HG03469 (cell line): ENCODE measurements around the gene MYOCD.

Experiments
- ATAC-seq: cut with Tn5 transposase; IDR thresholded peaks from one replicate; pipeline ENCODE4 v1.9.1; 2021; ENCODE audit warnings: mild to moderate bottlenecking, moderate library complexity, moderate number of reproducible peaks; ENCODE audit not compliant: unreplicated experiment

The MYOCD gene

DNA sequence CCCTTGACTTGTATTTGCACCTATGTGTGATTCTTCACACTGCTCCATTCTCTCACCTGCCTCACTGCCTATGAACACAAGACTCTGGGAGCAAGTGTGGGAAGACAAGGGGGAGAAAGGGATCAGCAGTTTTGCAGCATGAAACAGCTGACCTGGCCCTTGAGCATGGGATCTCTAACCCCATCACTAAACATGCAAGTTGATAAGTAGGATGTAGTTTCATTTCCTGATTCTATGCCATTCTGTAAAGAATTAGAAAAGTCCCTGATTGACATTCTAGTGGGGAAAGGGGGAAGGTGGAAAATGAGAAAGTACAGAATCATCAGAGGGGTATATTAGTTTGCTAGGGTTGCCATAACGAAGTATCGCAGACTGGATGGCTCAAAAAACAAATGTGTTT is 25.3 kb upstream of the MYOCD start:
- ATAC-seq = no peak

DNA sequence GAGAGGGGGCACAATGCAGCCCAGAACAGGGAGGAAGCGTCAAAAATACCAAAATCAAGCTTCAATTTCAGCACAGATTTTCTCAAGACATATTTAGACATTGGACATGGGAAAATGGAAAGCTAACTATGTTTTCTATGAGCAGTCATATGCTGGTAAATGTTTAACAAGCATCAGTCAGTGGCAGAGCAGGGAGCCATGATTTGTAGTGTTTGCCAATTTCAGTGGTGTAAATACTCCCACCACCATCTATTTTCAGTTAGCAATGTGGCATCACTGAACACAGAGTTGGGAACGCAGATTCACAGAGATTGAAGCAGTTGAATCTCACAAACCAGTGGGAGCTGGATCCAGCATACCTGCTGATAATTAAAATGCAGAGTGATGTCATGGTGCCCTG is 24.6 kb upstream of the MYOCD start:
- ATAC-seq = no peak

DNA sequence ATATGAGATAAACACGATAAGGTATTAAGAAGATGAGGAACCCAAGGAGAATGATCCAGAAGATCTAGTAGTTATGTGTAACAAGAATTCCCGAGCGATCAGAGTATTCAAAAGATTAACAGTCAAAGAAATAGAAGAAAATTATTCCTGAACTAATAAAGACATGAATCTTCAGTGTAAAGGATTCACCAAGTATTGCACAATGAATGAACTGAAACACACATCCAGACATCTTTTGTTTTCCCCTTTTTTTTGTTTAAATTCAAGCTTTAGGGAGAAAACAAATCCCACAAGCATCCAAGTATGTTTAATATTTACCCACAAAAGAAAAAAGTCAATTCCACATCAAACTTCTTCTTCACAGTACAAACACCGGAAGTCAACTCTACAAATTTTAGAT is 23.7 kb upstream of the MYOCD start:
- ATAC-seq = no peak

DNA sequence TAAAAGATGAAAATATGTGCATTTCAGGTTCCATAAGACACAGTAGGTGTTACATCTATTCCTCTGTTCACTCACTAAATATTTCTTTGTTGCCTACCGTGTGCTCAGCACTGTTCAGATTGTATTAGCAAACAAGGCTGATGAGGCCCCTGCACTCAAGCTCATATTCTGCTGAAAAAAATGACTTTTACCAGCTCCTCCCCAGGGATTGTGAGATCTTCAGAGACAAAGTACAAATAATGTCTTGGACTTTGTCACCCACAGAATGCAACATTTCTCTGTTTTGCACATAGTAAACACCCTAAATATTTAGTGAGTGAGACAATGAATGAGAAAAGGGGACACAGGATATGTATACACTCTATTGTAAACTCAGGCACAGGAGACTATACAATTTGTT is 21.9 kb upstream of the MYOCD start:
- no peak for ATAC-seq

DNA sequence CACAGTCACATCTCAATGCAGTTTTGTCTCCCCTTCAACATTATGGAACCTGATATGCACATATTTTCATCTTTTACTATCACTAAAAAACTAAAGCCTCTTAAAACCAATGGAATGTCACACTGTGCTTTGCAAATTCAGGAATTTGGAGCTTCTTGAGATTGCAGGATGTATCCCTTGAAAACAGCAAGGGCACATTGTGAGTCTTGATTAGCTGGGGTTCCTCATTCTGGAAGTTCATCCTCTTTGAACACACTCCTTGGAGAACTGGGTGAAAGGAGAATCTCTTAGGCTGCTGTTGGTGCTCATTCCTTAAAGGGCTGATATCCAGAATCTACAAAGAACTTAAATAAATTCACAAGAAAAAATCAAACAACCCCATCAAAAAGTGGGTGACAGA is 21.1 kb upstream of the MYOCD start:
- no peak for ATAC-seq

GRCh38 chr17:12646761-12647422 is 18.8 kb upstream of the MYOCD start:
- ATAC-seq = no peak

DNA sequence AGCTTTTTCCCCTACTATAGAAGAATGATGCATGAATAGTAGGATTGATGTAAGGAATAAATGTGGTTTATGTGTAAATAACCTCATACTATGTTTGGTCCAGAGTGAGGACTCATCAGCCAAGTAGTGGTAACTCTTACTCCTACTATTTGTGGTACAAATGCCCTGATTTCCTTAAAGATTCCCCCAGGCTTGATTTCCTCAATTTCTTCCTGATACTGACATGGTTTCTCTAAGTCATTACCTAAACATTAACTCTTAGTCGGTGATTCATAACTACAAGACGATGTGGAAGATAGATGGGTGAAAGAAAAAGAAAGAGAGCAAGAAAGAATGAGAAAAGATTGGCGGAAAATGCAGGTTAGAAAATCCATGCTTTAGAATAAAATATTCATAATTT is 17.2 kb upstream of the MYOCD start:
- ATAC-seq = no peak

DNA sequence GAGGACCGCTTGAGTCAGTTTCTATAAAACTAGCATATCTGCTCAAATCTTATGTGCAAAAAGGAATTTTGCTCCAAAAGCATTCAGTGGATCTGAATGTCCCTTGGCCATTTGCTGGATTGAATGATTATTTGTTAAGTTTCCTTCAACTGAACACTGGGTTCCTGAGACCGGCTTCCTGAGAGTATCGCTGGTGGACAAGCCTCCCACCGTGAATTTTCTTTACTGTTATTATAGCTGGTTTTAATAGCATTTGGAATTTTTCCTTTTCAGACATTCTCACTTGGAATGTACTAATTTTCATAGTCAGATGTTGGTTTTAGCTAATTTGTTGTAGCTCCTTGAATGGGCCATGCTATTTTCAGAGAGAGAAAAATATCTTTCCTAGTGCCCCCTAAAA is 9.8 kb upstream of the MYOCD start:
- no peak for ATAC-seq

DNA sequence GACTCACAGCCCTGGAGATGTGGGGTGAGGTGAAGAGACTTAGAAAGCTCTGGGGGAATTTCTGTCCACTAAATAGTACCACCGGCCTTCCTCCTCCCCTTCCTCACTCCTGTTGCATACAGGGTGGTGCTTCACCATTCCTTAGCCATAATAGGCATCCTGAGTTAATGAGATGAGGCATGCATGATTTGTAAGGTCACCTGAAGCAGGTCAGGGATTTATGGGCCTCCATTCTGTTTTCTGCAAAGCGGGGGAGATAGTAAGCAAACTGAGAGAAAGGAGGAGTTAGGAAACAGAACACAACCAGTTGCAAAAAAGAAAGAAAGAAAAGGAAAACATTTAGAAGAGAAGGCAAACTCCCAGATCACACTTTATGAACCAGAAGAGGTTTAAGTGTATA is 9.3 kb upstream of the MYOCD start:
- ATAC-seq = no peak

GRCh38 chr17:12659500-12659899 is 6.2 kb upstream of the MYOCD start:
- no peak for ATAC-seq

DNA sequence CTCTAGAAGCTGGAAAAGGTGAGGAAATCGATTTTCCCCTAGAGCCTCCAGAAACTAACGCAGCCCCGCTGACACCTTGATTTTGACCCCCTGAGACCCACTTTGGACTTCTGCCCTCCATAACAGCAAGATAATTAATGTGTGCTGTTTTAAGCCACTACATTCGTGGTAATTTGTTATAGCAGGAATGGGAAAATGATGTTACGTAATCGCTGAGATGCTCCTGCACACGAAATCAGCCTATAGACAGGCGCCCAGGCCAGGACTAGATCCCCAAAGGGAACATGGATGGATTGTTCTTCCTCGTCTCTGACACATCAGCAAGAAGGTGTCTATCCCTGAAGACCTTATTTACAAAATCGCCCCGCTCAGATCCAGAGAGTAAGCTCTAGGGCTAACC is 1.4 kb upstream of the MYOCD start:
- ATAC-seq = no peak

DNA sequence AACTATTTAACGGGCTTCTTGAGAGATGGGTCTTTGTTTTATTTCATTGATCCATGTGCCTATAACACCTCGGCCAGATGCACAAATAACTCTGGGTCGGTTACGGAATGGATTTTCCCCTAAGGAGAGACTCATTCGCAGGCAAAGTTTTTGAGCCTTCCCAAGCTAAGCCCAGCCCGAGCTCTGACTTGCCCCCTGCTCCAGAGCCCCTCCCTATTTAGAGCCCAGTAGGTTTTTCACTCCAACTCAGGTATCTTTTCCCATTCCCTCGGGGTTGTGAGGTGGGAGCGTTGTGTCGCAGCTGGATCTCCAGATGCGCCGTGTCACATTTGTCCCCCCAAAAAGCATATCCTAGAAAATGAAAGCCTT is 812 bp upstream of the MYOCD start:
- no peak for ATAC-seq

GRCh38 chr17:12666718-12667117 is 1.0 kb downstream of the MYOCD start:
- no peak for ATAC-seq

DNA sequence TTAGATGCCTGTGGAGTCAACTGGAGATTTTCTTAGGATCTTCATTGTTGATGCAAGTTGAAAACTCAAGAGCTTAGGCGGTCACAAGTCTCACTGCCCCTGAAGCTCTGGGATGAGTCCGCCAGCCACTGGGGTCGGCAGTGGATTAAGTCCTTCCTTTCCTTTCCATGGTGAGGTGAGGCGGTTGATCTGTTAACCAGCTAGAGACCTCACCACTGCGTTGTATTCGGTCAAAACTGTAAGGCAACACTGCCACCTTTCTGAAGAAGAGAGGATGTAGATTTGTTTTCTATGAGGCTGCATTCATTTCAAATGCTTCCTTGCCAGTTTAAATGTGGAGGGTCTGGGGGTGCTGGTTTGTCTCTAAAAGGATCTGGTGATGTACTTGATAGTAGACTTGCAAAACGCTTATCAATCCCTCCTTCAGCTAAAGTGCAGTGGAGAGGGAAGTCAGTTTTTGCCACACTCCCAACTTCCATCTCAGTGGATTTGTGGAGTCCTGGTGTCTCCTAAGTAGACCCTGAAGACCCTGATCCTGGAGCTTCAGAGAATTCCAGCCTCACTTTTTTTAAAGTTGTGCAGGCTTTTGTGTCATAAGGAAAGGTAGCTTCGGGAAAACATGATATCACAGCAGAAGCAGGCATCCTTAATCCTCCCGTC is 1.7 kb downstream of the MYOCD start:
- ATAC-seq = no peak

DNA sequence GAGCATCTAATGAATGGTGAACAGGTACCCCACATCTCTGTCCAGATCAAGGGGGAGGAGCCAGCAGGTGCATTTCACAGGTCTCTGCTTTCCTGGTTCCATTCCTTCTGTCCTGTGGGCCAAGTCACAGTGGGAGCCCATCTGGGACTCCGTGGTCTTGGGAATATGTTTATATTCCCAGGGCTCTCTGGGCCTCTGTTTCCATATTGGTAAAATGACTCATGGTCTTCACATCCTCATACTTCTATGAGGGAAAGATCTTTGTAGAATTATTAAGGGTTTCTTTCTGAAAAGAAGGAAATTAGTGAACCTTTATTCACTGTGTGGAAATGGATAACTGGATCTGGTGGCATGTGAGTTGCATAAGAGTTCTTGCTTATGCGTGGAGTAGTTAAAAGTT is 6.2 kb downstream of the MYOCD start:
- ATAC-seq = no peak

GRCh38 chr17:12672947-12673346 is 7.3 kb downstream of the MYOCD start:
- ATAC-seq = no peak

- ATAC-seq = no peak
These were observed 8.1 kb downstream of the MYOCD start for GRCh38 chr17:12673788-12674187.

- ATAC-seq = no peak
These were observed 14.8 kb downstream of the MYOCD start for GRCh38 chr17:12680407-12680897.

DNA sequence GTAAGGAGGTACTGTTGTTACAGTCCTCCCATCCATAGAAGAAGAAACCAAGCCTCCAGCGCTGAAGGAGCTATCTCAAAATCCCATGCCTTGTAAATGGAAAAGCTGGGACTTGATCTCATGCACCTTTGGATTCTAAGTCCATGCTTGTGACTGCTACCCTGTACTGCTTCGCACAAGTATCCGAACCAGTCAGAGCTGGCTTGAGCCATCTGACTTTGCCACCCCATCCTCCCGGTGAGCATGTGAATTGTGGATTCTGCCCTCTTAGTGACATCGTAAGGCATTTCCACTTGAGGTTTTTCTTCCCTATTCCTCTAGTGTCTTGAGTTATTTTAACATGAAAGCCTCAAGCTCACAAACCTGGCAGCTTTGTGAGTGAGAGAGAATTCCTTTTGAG is 15.3 kb downstream of the MYOCD start:
- no peak for ATAC-seq

- no peak for ATAC-seq
These were observed 17.6 kb downstream of the MYOCD start for GRCh38 chr17:12683299-12683698.

DNA sequence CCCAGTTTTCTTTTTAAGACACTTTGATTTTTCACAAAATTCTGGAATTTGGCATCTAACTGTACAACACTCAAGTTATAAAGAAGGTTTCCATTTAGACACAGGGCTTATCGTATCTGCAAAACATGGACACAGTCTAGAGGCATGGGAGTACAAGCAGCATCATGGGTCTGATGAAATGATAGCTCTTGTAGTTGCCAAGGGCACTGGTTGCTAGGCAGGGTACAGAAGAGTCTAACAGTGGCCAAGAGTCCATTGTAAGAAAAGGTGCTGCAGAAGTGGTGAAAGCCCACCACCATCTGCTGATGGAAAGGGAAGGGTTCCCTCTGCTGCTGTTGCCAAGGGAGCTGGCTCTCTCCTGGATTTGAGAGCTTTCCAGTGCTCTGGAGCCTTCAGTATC is 20.8 kb downstream of the MYOCD start:
- no peak for ATAC-seq

- ATAC-seq = no peak
These were observed 22.7 kb downstream of the MYOCD start for GRCh38 chr17:12688382-12688781.

DNA sequence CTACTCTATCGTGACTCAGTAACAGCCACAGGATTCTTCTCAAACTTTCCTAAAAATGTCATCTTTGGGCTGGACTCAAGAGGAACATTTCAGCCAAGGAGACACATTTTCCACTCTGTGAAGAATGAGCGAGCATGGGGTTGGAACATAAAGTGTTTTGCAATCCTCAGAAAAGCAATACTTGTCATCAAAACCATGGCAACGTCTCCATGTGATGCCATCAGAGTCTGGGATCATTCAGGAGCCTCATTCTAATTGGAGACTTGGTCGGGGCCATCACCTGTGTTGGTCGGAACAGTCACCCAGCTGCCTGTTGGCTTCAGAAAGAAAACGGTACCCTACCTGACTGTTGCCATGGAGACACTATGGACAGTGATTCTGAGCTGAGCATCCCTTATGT is 25.5 kb downstream of the MYOCD start:
- no peak for ATAC-seq
